Embryonic facial prominence (tissue), 1 donor: ENCODE measurements around the gene CDON.

Experiments
- DNase-seq: peaks from one replicate; pipeline ENCODE4 v3.0.0-alpha.2; 2016; ENCODE audit errors: extremely low spot score

The CDON gene

DNA sequence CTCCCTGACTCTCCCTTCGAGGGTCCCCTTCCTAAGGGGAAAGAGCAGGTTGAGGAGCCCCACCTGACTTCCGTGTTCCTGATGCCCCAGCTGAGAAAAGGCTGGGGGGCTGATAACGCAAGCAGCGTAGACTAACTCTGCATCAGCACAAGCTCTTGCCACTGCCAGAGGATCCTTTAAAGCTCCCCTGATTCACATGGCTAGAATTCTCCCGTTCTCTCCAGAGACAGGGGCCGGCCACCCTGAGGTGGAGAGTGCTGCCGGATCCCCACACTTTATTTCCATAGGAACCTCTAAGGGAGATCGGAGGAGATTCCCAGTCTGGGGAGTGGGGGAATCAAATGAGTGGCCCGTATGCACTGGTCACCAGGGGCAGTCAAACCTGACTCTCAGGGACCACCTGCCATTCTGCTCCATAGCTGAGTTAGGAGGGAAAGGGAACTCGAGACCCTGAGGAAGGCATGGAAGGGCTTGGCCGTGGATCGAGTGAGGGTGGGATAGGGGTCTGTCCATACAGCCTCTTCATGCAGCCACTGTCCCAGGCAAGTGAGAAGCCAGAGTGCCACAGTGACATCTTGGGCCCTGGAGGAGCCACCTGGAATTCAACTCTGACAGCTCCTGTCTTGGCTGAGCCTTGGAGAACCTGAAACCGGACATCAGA lies 118.2 kb downstream of the CDON start:
- DNase-seq, result no peak

DNA sequence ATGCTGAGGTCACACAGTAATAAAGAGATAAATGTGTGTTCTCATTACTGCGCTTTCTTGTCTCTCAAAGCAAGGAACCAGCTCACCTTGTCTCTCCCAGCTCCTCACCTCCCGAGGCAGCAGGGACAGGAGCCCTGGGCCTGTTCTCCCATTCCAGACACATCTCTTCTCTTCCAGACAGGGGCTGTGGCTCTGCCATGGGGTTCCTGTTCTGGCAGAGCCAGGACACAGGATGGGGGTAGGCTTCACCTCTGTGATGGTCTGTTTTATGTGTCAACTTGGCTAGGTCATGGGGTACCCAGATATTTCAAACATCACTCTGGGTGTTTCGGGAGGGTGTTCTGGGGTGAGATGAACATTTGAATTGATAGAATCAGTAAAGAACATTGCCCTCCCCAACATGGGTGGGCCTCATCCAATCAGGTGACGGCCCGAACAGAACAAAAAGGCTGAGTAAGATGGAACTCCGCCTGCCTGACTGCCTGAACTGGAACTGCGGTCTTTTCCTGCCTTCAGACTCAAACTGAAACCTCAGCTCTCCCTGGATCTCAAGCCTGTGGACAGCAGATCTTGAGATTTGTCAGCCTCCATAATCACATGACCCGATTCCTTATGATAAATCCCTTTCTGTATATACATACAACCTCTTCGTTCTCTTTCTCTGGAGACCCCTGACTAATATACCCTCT lies 118.9 kb downstream of the CDON start:
- no peak for DNase-seq

DNA sequence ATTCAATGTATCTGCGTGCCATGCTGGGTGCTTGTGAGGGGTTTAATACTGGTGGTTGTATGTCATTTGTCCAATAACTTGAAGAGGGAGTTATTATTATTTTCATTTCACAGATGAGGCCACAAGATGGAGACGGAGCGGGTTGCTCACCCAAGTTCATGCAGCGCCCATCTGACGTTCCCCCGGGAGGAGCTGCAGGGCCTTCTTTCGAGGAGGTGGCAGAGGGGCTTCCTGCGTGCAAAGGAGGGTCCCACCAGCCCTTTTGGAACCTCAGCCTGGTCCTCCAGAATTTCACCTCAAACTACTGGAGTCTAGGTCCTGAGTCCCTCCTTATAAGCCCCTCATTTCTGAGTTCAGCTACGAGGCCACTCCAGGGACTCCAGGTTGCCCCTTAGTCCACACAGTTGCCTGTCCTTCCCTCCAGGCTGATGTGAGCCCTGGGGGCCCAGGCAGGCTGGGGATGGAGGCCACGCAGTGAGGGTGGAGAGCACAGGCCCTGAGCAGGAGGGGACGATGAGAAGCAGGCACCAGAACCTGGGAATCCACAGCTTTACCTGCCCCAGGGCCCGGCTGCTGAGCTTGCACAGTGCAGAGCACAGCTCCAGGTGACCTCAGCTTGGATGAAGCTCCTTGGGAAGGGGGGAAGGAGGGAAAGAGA lies 119.8 kb downstream of the CDON start:
- DNase-seq, result no peak

DNA sequence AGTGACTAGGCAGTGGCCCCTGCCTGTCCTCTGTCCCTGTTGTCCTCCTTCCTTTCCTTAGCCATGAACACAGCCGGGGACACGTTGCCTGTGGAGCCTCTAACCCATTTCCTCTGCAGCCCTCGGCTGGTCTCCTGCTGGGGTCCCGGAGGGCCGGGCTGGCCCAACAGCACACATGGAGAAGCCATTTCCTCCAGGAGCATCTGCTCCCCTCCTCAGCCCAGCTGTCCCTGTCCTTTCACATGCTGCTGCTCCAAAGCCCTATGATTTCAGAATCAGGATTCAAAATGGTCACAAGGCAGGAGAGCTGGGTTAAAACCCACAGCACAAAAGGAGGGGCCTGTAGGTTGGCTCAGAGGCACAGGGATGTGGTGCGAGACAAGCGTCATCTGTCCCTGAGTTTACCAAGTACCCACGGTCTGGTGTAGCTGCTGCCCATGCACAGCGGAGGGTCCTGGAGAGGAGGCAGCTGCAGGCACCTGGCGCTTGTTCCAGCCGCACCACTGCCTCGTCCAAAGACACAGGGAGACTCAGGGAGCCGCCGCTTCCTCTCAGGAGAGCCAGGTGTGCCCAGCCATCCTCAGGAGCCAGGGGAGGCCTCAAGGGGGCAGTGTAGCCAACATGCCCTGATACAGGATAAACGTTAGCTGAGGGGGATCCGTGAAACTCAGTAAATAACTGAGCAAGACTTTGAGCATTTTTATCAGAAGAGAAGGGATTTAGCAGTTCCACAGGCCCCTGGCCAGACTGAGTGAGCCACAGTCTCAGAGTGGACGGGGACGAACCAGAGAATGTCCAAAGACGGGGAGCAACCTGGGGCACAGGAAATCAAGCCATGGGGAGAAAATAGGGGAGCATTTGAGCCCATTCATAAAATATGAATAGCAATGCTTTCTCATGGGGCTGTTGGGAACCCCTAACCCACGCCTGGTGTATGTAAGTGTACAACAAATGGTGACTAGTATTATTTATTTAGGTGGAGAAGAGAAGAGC lies 120.8 kb downstream of the CDON start:
- no peak for DNase-seq

DNA sequence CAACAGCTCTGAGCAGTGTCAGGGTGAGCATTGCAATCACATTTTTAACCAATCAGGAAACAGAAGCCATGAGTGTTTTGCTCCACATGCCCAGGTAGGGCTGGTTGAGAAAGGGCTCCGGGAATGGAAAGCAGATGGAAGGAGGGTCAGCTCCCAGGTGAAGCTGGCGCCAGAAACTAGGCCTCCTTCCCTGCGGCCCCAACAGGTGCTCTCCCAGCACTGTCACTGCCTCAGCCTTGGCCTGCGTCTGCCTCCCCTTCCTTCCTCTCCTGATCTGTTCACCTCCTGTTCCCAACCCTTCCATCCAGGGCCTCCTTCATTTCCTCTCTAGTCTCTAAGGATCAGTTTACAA lies 121.4 kb downstream of the CDON start:
- no peak for DNase-seq

DNA sequence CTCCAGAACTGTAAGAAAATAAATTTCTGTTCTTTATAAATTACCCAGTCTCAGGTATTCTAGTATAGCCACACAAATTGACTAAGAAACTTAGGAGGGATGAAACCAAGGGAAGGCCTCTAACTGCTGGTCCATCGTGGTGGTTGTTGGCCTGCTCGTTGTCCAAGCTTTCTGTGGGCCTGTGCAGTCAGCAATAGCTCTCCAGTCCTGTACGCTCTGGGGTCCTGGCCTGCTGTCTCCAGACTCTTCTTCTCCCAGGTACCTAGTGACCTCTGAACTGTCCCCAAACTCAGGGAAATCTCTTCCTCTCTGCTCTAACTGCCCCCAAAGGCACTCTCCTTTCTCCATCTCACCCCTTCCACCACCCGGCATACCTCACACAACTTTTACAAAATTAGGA lies 122.5 kb downstream of the CDON start:
- no peak for DNase-seq

DNA sequence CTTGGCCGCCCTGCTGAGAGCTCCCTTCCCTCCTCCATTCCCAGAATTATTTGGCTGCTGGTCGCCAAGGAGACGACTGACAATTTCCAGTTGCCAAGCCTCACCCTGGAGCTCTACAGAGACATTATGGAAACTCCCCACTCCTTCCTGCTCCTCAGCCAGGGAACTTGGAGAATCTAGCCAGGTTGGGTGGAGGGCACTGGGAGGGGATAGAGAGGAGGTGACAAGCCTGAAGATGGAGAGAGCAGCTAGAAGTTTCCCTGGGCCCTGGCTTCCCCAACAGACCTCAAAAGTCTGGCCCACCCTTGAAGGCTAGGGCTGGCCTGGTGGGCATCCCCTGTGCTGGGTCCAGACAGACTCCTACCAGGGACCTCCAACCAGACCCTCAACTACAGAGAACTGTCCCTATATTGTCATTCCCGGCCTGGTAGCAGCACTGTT lies 123.6 kb downstream of the CDON start:
- DNase-seq, result no peak

DNA sequence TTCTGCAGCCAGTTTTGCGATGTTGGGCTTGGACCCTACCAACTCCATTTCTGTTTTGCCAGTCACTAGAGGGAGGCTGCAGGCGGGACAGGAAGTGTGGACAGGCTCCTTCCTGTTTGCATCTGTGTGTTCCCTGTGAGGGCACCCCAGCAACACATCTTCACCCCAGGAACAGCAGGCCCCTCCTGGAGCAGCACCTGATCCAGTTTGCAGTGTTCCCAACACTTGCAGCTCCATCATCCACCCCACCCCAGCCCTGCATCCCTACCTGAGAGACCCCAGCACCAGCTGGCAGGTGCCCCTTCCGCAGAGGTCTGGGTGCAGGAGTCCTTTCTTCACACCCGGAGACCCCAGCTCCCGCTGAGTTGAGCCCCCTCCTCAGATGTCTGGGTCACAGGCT lies 124.2 kb downstream of the CDON start:
- DNase-seq, result no peak

DNA sequence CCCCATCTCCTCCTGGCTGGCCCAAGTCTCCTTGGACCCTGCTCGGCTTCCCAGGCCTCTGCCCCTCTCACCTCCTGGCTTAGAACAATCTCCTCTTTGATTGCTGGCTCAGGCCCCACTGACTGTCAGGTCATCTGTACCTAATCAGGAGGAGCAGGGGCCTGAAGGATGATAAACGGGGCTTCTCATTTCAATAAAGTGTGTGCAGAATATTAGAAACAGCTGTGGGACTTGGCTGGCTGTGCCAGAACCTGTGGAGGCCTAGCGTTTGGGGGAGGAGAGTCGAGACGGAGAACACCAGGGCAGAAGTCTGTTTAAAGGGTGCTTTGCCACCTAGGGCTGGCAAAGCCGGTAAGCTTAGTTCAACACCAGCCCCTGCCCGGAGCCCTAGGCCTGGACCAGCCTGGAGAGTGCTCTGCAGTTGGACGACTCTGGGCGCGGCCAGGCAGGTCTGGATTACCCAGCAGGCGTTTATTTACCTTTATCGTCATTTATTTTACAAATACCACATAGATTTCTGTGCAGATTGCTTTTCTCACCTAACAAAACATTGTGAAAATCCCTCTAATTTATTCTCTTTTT lies 127.0 kb downstream of the CDON start:
- DNase-seq, result peak; percentile 72

DNA sequence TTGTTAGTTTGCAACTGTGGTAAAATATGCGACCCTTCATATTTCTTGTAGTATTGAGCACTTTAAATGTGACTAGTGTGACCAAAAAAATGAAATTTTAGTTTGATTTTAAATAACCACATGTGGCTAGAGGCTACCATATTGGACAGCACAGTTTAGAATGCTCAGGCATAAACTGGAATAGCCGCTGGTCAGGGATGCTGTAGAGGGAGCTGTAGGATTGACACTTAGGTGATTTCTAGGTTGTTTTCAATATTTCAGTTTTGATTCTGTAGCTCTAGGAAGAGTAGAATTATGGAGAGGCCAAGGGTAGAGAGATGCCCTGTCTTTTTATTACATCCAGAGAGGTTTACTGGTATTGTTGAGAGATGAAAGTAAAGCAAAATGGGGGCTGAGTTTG lies 127.6 kb downstream of the CDON start:
- DNase-seq, result no peak

DNA sequence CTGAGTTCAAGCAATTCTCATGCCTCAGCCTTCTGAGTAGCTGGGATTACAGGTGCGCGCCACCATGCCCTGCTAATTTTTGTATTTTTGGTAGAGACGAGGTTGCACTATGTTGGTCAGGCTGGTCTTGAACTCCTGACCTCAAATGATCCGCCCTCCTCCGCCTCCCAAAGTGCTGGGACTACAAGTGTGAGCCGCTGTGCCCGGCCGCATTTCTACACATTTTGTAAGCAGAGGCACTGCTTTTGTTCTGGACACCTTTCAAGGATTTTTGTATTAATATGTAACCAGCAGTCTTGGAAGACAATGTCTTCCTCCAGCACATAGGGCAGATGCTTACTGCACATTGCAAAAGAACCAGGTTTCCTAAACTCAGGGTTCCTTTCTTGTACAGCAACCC lies 128.2 kb downstream of the CDON start:
- DNase-seq, result no peak

DNA sequence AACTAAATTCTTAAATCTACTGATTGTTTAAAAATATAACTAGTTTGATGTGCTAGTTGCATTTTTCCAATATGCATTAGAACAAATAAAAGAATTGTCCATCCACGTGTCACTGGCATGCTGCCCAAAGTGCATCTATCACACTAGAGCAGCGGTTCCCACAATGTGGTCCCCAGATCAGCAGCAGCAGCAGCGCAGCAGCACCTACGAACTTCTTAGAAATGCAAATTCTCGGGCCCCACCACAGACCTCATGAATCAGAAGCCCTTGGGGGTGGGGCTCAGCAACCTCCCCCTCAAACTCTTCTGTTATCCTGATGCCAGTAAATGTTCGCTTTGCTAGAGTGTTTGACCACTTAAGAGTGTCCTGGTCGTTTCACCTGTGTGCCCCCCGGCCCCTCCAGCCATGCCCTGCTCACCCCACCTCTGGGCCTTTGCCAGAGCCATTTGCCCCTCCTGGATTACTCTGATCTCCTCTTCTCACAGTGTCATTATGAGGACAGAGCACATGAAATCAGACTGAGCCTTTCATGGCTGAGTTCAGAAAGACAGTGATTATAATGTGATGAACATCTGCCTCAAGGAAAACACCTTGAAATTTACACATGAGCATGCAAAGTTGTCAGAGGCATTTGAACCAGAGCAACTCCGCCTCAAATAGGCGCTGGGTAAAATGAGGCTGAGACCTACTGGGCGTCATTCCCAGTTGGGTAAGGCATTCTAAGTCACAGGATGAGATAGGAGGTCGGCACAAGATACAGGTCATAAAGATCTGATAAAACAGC lies 129.4 kb downstream of the CDON start:
- no peak for DNase-seq

DNA sequence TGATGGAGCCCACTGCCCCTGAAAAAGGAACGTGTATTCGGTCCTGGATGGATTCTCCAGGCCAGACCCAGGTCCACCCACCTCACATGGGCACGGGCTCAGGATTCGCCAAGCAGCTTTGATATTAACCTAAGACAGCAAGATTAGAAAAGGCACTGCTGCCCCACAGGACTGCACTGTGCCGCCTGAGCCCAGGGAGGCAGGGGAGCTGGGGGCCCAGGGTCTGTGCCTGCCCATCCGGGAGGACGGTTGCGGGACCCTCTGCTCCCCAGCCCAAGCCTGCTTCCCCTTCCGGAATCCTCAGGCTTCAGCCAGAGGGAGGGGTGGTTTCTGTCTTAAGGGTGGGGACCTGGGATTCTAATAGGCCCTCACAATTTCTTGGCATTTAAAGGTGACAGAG lies 130.4 kb downstream of the CDON start:
- DNase-seq, result no peak

DNA sequence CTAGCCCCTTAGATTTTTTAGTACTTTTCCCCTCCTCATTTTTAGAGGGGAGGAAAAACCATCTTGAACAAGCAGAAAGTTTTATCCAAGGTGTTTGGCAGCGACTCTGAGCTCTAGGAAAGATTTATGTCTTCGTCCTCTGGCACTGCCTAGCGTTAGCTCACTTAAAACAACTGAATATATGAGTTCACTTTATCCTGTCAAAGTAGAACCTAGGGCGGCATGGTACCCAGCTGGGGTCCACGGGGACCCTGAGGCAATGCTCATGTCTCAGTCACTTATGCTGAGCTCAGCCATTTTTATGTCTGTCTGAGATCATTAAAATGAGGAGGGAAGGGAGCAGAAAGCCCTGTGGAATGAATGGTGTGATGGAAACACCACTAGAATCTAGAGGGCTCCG lies 131.0 kb downstream of the CDON start:
- no peak for DNase-seq

DNA sequence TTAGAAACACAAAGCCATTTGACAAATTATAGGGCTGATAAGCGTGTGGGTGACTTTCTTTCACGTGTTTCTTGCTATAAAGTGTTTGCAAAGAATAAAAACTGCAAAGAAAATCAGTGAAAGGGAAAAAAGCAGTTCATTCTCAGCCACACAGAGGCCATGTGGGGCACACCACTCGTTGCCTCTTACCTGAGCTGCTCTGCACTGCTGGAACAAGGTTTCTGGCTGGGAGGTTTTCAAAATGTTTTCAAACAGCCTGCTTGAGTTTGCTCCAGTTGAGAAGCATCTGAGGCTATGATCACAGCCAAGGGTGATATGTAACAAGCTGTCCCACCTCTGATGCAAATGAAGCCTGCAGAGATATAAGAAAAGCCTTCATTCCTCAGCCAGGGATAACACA lies 131.6 kb downstream of the CDON start:
- no peak for DNase-seq

DNA sequence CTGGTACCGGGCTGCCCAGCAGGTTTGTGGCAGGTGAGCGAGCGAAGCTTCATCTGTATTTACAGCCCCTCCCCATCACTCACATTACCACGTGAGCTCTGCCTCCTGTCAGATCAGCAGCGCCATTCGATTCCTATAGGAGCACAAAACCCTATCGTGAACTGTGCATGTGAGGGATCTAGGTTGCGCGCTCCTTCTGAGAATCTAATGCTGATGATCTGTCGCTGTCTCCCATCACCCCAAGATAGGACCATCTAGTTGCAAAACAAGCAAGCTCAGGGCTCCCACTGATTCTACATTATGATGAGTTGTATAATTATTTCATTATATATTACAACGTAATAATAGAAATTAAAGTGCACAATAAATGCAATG lies 132.6 kb downstream of the CDON start:
- no peak for DNase-seq

DNA sequence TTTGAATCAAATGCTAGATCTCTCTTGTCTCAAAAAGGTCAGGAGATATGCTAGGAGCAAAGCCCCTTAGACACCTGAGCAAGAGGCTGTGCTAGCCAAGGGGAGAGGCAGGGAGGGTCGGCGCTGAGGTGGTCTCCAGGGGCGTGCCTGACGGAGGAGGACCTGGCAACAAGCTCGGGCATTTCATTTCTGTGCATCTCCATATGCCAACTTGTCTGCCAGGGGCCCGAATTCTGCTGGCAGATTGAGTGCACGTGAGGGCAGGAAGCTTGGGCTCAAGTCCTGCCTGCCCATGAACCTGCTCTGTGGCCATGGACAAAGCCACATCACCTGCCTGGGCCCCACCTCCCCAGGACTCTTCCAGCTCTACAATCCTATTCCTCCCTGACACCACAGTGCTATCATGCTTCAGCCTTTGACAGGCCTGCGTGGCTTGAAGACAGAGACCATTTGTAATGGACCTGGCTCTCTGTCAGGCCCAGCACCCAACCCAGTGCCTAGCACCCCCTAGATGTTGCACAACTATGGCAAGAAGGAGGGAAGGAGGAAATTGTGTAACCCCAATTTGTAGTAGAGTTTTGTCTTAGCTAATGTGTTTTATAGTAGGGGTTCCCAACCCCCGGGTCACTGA lies 133.1 kb downstream of the CDON start:
- no peak for DNase-seq

DNA sequence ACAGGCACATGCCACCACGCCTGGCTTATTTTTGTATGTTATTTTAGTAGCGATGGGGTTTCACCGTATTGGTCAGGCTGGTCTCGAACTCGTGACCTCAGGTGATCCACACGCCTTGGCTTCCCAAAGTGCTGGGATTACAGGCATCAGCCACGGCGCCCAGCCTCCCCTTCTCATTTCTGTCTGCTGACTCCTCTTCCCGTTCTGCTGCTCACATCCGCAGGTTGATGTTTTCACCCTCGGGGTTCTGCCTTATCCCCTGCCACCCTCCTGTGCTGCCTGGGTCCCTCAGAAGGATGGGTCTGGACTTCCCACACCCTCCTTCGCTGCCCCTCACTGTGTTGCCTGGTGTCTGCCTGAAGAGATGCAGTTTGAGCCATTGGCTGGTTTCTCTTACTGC lies 136.0 kb downstream of the CDON start:
- DNase-seq, result no peak

DNA sequence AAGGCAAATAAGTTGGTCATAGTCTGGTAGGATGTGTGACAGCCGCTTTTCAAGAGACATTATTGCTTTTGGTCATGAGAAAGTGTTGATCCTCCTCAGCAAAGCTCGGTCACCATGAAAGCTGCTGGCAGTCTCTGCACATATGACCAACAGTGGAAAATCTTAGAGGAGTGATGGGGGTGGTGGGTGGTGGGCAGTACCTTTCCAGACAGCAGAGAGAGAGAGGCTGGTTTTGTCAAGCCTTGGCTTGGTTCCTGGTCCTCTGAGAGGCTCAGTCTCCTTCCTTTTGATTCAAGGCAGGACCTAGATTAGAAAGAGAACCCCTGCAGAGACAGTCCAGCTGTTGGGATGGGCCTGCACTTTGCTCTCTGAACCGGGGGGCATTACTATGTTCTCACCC lies 136.9 kb downstream of the CDON start:
- no peak for DNase-seq

DNA sequence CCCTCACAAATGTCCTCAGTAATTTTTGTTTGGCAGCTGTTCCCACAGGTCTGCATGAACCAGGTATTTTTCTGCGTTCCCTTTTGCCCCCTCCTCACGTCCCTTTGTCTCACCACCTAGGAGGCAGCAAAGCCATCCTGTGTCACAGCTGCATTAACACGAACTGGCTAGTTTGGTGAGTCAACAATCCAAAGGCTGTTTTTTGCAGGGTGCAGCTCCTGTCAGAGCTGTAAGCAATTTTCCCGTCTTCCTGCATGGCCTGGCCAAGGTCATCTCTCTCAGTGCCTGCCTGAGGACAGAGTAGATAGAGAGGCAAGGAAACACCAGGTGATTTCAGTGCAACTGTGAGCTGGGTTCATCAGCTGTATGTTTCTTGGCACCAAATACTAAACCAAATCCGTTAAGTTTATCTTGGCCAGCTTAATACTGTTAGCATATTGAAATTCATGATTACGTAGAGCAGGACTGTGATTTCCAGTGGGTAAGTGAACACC lies 137.4 kb downstream of the CDON start:
- DNase-seq, result no peak
